T-helper 2 cell treated with Interferon-gamma antibody and Interleukin-4, amounts not matched to agents 100 ng/mL and 5 ng/mL, for 36 hours (primary cell): ENCODE results near the gene PDZRN3. TPM values are rescaled to one million over a fixed set of nuclear protein-coding genes. Genes with fewer than 3 reads are reported as not detected.

Experiments used
- intact Hi-C: fragments of 100-400 bp; cut with micrococcal nuclease; formaldehyde crosslinking; loops from one replicate; pipeline ENCODE4 v1.15.1; 2023
- total RNA-seq: library from RNA; stranded (reverse); gene quantifications from 2 replicates; pipeline ENCODE4 v1.2.3, GENCODE V29; 2022

PDZRN3 gene
- total RNA-seq, 1 donor from 2014 or later: not detected

GRCh38 chr3:73398084-73398483 lies 226.7 kb downstream of the PDZRN3 start:
- intact Hi-C loops: no loop called here

GRCh38 chr3:73394240-73394639 lies 230.5 kb downstream of the PDZRN3 start:
- intact Hi-C loops: no loop called here

GRCh38 chr3:73393005-73393404 lies 231.7 kb downstream of the PDZRN3 start:
- intact Hi-C loops: no loop called here

- intact Hi-C loops: no loop called here
Observed at GRCh38 chr3:73391984-73392383, 232.8 kb downstream of the PDZRN3 start.

- intact Hi-C loops: no loop called here
Observed at GRCh38 chr3:73389928-73390327, 234.8 kb downstream of the PDZRN3 start.

GRCh38 chr3:73389117-73389813 lies 235.5 kb downstream of the PDZRN3 start:
- intact Hi-C loops: no loop called here

GRCh38 chr3:73385568-73385967 lies 239.2 kb downstream of the PDZRN3 start:
- intact Hi-C loops: no loop called here

- intact Hi-C loops: no loop called here
Observed at GRCh38 chr3:73384091-73384906, 240.4 kb downstream of the PDZRN3 start.

- intact Hi-C loops: no loop called here
Observed at GRCh38 chr3:73383470-73384049, 241.2 kb downstream of the PDZRN3 start.

- intact Hi-C loops: no loop called here
Observed at GRCh38 chr3:73381551-73381950, 243.2 kb downstream of the PDZRN3 start.

GRCh38 chr3:73380735-73381532 lies 243.8 kb downstream of the PDZRN3 start:
- intact Hi-C loops: no loop called here

GRCh38 chr3:73379465-73379864 lies 245.3 kb downstream of the PDZRN3 start:
- intact Hi-C loops: no loop called here

GRCh38 chr3:73378207-73378606 lies 246.5 kb downstream of the PDZRN3 start:
- intact Hi-C loops: no loop called here

GRCh38 chr3:73365756-73366397 lies 258.9 kb downstream of the PDZRN3 start:
- intact Hi-C loops: no loop called here

GRCh38 chr3:73364517-73364916 lies 260.2 kb downstream of the PDZRN3 start:
- intact Hi-C loops: no loop called here

- intact Hi-C loops: no loop called here
Observed at GRCh38 chr3:73363093-73363492, 261.6 kb downstream of the PDZRN3 start.

- intact Hi-C loops: no loop called here
Observed at GRCh38 chr3:73361591-73361990, 263.1 kb downstream of the PDZRN3 start.

GRCh38 chr3:73353649-73354217 lies 271.0 kb downstream of the PDZRN3 start:
- intact Hi-C loops: no loop called here

- intact Hi-C loops: no loop called here
Observed at GRCh38 chr3:73352841-73353645, 271.7 kb downstream of the PDZRN3 start.
